GM19099 (cell line): ENCODE measurements around the gene L3MBTL2.

Experiments
- POLR2A ChIP-seq: IDR thresholded peaks from 3 replicates; pipeline ENCODE4 v1.6.1; 2011; ENCODE audit warnings: low read depth; ENCODE audit not compliant: insufficient read length; ENCODE audit errors: extremely low read depth

L3MBTL2 gene

DNA sequence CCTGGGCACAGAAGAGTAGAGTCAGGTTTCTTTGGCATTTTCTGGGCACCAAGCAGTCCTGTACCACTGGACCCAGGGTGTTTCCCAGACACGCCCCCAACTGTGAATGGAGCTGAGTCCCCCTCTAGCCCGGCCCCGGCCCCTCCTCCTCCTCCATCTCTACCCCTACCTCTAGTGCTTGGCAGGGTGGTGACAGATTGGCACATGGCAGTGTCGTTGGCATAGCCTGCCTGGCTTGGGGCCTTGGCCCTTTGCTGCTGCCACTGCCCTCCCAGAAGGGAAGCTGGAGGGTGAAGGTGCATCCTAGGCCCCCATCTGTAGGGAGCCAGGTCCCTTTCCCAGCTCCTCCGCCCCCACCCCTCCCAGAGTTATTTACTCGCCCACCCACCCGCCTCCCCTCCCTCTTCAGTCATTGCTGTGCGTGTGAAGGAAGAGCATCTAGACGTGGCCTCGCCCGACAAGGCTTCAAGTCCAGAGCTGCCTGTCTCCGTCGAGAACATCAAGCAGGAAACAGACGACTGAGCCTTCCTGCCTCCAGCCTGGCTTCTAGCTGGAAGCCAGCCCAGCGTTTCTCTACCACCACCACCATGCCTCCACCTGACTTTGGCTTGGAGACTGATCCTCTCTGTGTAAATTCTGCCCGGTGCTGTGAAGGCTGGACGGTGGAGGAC is 24.8 kb downstream of the L3MBTL2 start:
- no peak for TF ChIP-seq POLR2A

DNA sequence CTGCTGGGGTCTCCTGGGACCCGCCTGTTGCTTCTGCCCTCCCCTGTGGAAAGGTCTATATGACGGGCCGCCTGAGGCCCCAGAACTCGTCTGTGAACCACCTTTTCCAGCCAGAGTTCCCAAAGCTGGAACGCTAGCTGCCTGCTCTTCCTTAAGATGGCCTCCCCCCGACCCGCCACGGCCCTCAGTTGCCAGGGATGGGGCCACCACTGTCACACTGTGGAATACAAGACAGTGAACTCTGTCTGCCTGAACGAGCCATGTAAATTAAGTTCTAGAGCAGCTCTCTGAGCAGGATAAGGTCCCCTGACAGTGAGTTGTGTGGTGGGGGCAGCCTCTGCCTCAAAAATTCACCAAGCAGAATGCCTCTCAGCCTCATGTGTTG is 25.3 kb downstream of the L3MBTL2 start:
- TF ChIP-seq POLR2A, result no peak

DNA sequence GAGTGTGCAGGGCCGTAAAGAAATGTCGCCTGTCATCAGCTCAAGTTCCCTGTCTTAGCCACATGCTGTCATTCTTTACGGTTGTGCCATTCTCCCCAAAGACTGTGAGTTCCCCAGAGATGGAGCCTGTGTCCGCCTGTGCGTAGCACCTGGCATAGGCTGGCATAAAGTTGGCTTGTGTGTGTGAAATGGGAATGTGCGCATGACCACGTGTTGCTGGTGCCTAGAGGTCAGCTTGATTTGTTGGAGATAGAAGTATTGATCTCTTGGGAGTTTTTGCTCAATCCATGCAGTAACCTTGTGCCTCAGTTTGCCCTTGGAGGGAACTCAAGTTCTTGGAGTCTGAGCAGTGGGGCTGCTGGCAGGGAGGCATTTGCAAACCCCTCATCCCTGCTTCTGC is 26.3 kb downstream of the L3MBTL2 start:
- no peak for TF ChIP-seq POLR2A

DNA sequence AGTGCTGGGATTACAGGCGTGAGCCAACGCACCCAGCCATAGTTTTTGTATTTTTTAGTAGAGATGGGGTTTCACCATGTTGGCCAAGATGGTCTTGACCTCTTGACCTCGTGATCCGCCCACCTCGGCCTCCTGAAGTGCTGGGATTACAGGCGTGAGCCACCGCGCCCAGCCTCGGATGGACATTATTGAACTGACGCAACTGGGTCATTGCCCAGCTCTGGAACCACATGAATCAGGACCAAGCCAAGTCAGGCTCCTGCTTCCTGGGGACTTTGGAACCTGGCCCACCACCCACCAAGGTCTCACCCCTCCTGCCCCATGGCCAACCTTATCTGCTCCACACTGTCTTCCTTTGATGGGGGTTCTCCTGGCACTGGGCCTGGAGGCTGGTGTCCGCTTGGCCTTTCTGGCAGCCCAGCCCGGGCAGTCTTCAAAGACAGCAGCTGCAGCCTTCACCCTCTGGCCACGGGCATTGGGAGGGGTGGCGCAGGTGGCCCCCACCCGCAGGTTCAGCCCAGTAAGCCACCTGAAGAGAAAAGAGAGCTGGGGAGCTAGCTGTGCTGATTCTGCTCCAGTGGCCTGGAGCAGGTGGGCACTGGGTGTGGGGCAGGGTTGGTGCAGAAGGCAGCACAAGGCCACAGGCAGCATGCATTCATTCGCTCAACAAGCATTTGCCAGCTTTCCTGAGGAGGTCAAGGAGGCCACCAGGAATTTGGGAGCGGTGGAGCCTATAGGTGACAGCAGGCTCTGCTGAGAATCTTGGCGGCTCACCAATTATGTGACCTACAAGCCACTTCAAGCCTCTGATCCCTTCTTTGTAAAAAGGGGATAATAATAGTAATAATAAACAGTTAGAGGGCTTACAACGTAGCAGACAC is 29.9 kb downstream of the L3MBTL2 start:
- no peak for TF ChIP-seq POLR2A

DNA sequence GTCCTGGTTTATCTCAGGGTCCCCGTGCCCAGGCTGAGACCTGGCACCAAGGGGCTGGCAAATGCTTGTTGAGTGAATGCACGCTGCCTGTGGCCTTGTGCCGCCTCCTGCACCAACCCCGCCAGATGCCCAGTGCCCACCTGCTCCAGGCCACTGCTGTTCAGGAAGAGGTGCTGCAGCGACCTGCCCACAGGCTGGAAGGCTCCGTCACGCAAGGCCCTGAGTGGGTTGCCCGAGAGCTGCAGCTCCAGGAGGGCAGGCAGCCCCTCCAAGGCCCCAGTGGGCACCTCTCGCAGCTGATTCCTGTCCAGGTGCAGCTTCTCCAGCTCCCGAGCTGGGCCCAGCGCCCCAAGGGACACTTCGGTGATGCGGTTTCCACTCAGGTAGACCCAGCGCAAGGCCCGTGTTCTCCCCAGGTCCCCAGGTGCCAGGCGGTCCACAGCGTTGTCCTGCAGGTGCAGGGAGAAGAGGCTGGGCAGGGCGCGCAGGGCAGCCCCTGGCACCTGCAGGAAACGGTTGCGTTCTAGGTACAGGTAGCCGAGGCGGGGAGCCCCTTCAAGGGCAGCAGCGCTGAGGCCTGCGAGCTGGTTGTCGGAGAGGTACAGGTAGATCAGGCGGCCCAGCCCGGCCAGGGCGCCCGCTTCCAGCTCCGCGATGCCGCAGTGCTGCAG is 32.1 kb downstream of the L3MBTL2 start:
- TF ChIP-seq POLR2A, result no peak

DNA sequence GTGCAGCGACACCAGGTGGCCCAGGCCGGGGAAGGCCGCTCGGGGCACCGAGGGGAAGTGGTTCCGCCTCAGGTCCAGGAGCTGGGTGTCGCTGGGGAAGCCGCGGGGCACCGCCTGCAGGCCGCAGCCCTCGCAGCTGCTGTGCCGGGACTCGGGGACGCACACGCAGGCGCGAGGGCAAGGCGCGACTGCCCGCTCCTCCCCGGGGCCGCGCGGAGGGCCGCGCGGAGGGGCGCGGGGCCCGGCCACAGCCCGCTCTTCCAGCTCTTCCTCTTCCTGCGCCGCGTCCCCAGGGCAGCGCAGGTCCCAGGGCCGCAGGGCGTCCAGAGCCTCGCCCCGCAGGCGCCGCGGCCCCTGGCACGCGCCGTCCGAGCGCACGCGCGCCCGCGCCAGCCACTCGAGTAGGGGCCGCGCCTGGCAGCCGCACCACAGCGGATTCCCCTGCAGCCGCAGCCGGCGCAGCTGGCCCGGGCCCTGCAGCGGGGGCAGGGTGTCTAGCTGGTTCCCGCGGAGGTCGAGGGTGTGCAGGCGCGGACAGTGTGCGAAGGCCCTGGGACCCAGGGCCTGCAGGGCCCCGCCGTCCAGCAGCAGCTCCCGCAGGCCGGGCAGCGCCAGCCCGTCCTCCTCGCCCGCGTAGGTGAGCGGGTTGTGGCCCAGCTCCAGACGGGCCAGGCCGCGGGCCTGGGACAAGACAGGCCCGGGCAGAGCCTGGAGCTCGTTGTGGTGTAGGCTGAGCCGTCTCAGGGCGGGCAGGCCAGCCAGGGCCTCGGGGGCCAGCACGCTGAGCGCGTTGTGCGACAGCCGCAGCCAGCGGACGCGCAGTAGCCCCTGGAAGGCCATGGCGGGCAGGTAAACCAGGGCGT is 32.8 kb downstream of the L3MBTL2 start:
- TF ChIP-seq POLR2A, result peak; percentile 39

DNA sequence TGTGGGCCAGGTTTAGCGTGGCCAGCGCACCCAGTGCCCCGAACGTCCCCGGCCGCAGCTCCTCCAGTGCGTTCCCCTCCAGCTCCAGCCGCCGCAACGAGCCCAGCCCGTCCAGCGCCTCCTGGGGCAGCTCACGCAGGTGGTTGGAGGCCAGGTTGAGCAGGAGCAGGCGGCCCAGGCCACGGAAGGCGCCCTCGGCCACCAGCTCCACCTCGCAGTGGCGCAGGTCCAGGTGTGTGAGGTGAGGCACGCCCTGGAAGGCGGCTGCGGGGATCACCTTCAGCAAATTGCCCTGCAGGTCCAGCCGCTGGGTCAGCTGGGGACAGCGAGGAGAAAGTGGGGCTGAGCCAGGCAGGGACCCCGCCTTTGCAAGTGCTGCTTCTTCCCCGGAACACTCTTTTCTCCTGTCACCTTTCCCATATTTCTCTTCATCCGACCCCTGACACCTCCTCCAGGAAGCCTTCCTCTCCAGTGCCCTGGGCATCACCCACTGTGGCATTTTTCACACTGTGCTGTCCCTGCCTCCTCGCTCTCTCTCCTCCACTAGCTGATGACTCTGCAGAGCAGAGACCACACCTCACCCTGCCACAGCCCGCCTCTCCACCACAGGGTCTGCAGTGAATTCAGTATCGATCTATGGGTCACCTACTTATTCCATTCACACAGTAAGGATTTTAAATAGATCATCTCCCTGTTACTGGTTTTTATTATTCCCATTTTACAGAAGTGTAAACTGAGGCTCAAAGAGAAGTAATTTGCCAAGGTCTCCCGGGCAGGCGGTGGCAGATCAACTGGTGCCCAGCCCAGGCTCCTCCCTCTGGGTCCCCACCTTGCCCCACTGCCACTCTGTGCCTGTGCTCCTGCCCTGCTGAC is 33.7 kb downstream of the L3MBTL2 start:
- no peak for TF ChIP-seq POLR2A

DNA sequence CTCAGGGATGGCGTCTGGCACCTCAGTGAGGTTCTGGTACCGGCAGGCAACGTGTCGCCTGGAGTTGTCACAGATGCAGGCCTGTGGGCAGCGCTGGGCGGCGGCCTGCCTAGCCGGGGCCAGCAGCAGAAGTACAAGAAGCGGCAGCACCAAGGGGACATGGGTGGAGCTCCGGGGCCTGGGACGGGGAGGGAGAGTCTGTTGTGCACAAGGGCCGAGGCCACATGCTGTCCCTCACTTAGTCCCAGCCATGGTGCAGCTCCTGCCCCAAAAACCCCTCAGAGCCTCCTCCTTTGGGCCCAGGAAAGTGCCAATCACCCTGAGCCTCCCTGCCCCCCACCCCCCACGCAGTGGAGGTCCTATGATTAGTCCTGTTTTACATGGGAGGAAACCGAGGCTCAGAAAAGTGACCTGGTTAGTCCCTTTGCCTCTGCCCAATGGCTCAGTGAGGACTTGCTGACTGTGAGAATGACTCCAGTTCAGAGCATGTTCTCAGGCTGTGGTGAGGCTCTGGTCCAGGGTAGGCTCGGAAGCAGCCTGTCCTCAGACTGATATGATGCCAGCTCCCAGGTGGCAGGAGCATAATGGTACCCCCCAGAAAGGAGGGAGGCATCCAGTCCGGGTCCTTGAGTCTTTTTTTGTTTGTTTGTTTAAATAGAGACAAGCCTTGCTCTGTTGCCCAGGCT is 34.5 kb downstream of the L3MBTL2 start:
- TF ChIP-seq POLR2A, result no peak

DNA sequence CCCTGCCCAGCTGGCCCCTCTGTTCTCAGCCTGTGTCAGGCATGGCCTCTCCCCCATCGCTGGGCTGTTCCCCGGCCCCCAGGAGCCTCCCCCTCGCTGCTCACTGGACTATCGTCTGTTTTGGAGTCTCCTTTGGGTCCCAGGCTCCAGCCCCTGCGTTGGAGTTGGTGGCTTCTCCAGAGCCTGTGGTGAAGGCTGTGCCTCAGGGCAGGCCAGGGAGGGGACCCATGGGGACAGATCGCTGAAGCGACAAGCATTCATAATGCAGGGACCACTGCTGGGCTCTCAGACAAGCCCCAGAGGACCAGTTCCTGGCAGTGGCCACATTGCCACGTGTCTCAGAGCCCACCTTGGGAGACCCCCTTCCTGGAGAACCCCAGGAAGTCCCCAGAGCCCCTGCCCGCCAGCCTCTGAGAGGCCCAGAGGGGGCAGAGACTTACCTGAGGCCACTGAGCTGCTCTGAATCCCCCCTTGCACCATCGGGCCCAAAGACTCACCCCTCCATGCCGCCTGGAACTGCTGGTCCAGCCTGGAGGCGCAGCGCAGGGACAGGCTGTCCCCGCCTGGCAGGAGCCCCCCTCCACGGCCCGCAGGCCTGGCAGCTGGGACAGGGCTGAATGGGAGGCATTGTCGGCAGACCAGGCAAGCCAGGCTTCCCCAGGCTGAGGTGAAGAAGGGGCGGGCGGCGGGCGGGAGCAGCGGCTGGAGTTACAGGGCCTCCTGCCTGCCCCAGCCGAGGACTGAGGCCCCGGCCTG is 35.4 kb downstream of the L3MBTL2 start, which contains the start of gene CHADL:
Gene CHADL, minus strand, starts transcription at position 555 of the 756 bp plus-strand sequence. Its CDS starts 50 bp downstream, at position 505.
- no peak for TF ChIP-seq POLR2A

DNA sequence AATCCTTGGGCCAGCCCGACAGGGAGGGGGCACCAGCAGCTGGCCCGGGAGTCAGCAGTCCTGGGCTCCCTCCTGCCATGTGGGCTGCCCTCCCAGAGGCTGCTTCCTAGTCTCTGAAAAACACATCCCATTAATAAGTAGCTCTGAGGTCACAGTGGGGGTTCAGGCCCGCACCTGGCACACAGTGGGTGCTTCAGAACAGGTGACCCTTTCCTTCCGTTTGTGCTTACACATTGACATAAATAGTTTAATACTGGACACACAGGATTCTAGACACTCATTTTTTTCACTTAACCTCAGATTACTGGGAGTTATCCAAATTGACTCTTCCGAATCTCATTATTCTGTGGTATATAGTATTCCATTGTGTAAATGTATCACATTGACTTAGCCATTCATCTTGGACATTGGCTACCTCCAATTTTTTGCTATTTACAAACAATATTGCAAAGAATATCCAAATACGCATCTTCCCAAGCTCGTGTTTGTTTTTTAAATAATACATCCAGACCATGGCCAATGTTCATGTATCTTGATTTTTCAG is 36.1 kb downstream of the L3MBTL2 start:
- TF ChIP-seq POLR2A, result no peak

DNA sequence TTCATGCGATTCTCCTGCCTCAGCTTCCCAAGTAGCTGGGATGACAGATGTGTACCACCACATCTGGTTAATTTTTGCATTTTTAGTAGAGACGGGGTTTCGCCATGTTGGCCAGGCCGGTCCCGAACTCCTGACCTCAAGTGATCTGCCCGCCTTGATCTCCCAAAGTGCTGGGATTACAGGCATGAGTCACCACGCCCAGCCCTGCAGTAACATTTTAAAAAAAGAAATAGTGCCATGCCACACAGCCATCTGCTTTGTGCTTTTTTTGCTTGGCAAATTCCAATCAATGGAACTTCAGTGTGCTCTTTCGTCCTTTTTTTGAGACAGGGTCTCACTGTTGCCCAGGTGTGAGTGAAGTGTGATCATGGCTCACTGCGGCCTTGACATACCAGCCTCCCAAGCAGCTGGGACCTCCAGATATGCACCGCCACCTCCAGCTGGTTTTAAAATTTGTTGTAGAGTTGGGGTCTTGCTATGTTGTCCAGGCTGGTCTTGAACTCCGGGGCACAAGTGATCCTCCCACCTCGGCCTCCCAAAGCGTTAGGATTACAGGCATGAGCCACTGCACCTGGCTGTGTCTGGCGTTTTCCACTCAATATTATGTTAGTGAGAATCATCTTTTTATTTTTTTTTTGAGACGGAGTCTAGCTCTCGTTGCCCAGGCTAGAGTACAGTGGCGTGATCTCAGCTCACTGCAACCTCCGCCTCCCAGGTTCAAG is 37.4 kb downstream of the L3MBTL2 start:
- no peak for TF ChIP-seq POLR2A

DNA sequence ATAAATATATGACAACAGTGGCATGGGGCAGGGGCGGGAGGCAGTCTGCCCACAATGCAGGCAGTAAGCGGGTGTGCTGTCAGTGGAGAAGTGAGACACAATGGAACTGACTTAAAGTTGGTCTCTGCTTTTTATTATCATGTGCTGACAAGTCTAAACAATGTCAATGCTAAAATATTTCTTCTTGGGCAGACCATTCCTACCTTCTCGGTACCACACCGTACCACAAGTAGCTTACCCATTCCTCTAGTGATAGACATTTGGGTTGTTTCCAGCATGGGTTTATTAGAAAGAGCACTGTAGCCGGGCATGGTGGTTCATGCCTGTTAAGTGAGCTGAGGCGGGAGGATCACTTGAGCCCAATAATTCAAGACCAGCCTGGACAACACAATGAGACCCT is 38.2 kb downstream of the L3MBTL2 start:
- no peak for TF ChIP-seq POLR2A
